Epithelial cell of umbilical artery (primary cell): Measurements from ENCODE around the gene GINS3. TPM values are rescaled to one million over a fixed set of nuclear protein-coding genes. Genes with fewer than 3 reads are reported as not detected.

Experiments used
- total RNA-seq: library from RNA; depleted of rRNA; stranded (reverse); fragments of >200 nt; gene quantifications from 2 replicates; pipeline ENCODE4 v1.2.3, GENCODE V29; 2014

Gene GINS3
- 7.8 and 8.8 TPM in 2 replicates for total RNA-seq

DNA sequence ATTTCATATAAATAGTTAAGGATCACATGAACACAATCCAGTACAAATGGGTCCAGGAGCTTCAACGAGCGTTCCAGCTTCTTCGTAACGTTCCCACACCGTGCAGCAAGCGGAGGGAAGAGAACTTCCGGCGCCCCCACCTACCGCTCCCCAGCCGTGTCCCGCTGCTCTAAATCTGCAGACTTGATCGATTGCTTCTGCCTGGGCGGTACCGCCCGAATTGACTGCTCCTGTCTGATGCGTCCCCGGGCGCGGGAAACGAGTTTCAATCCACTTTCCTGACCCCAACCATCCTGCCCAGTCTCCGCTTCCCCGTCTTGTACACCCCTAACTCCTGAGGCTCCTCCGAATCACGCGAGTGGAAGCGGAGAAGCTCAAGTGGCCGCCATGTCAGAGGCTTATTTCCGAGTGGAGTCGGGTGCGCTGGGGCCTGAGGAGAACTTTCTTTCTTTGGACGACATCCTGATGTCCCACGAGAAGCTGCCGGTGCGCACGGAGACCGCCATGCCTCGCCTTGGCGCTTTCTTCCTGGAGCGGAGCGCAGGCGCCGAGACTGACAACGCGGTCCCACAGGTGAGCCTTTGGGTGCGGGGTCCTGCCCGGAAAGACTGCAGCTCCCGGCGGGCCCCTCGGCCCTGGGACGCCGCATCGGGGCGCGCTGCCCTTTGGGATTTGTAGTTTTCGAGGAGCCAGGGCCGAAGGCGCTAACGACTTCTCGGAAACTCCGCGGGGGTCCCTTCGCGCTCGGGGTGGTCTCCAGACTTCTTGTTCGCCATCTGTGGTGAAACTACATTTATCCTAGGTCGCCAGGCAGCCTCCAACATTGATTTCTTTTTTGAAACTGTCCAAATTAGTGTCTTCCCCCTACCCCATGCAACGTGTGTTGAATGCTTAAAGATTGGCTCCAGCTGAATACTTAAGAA is at the start of gene GINS3:
Gene GINS3, plus strand, starts transcription at position 257 of the 923 bp plus-strand sequence. Its CDS starts 131 bp downstream, at position 388.

Other genes with a start within 250 kb of the GINS3 start
- 29.8 and 33.1 TPM in 2 replicates for gene CSNK2A2, start 194.4 kb upstream of the GINS3 start, total RNA-seq
- gene PRSS54, start 97.4 kb upstream of the GINS3 start, total RNA-seq, result not detected in 2 replicates
- 21.1 and 35.7 TPM in 2 replicates for gene NDRG4, start 107.7 kb downstream of the GINS3 start, total RNA-seq
- 10.0 and 12.3 TPM in 2 replicates for gene SETD6, start 123.0 kb downstream of the GINS3 start, total RNA-seq
- gene CNOT1, start 237.4 kb downstream of the GINS3 start, total RNA-seq, result 81.9 and 93.3 TPM in 2 replicates